ENCODE measurements around the gene MAGI3. TPM values are rescaled to one million over a fixed set of nuclear protein-coding genes. Genes with fewer than 3 reads are reported as not detected.

MAGI3 gene
- total and polyA plus RNA-seq, 11 donors, result 2.1 to 10.0 (median 8.1) TPM

DNA sequence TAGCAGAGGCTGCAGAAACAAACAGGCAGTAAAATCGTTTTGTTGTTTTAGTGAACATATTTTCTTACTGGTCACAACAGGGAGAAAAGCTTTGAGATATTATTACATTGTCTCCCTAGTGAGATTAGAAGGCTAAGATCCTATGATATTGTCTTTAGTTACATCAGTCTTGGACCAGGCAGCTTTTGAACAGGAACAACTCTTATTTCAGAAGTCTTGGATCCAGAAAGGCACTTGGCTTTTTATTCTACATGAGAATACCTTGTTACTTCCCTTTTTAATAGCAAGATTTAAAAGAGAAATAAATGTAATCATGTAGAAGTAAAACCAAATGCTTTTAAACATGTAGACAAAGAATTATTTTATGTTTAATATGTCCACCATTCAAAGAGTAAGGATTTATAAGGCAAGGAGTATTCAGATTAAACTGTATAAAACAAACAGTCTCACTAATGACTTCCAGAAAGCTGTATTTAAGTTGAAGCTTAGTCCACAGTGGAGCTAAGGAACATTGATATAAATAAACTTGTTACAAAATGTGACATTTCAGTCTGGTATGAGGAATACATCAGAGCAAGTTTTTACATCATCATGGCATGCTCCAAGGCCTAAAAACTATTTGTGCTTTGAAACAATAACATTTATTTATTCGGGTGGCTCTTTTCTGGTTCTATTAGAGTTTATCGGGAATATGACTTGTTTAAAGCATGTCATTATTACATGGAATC, 296.7 kb downstream of the MAGI3 start:
- TF ChIP-seq, protein P1, sequence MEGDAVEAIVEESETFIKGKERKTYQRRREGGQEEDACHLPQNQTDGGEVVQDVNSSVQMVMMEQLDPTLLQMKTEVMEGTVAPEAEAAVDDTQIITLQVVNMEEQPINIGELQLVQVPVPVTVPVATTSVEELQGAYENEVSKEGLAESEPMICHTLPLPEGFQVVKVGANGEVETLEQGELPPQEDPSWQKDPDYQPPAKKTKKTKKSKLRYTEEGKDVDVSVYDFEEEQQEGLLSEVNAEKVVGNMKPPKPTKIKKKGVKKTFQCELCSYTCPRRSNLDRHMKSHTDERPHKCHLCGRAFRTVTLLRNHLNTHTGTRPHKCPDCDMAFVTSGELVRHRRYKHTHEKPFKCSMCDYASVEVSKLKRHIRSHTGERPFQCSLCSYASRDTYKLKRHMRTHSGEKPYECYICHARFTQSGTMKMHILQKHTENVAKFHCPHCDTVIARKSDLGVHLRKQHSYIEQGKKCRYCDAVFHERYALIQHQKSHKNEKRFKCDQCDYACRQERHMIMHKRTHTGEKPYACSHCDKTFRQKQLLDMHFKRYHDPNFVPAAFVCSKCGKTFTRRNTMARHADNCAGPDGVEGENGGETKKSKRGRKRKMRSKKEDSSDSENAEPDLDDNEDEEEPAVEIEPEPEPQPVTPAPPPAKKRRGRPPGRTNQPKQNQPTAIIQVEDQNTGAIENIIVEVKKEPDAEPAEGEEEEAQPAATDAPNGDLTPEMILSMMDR (IDR thresholded peaks at IDR 0.05), result no peak
- TF ChIP-seq POLR2A (IDR thresholded peaks at IDR 0.05), result no peak
- no peak overlapping the region for H3K27ac ChIP-seq
- DNase-seq (no peak), ATAC-seq (no peak)
- WGBS, 4 donors, result 88 to 93% (median 91%) methylated on average over 3 of the region's 3 CpGs
- no peak overlapping the region for H3K4me3 ChIP-seq
- H3K4me1 ChIP-seq, result peaks cover 0 to 15% (median 5%) of the 10 kb centered on the region in 12 donors
- H3K27me3 ChIP-seq, result no peaks in the 10 kb centered on the region
- H3K9me3 ChIP-seq, result no peaks in the 10 kb centered on the region
- intact Hi-C loops (cut with DNase I), result no loop called here
- H3K36me3 ChIP-seq, result peaks cover 0 to 23% (median 3%) of the 10 kb centered on the region in 9 donors

DNA sequence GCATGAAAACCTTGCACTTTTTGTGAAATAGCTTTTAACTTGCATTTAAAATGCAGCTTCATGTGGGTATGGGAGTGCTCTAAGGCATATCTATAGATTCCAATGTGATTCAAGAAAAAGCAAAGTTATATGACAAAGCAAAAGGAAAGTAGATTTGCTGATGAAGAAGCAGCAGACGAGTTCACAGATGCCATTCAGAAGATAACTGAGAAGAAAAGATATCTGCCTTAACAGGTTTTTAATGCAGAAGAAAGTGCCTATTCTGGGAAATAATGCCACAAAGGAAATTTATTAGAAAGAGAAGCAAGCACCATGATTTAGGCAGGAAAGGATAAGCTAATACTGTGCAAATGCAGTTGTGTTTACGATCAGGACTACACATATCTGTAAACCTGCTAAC, 300.9 kb downstream of the MAGI3 start:
- Histone ChIP-seq H3K36me3 (peaks cover 0 to 22% (median 4%) of the 10 kb centered on the region in 9 donors), H3K27me3 (no peaks in the 10 kb centered on the region), H3K9me3 (peaks cover 0 to 26% (median 14%) of the 10 kb centered on the region in 12 donors), H3K27ac (no peak overlapping the region), H3K4me1 (no peaks in the 10 kb centered on the region), H3K4me3 (no peak overlapping the region)
- no peak for ATAC-seq
- intact Hi-C loops (cut with DNase I), result no loop called here
- TF ChIP-seq, protein P1 (IDR thresholded peaks at IDR 0.05), result no peak
- TF ChIP-seq POLR2A (IDR thresholded peaks at IDR 0.05), result no peak
- 87 to 94% (median 93%) methylated on average over 2 of the region's 2 CpGs for WGBS, 4 donors
- DNase-seq, result no peak

DNA sequence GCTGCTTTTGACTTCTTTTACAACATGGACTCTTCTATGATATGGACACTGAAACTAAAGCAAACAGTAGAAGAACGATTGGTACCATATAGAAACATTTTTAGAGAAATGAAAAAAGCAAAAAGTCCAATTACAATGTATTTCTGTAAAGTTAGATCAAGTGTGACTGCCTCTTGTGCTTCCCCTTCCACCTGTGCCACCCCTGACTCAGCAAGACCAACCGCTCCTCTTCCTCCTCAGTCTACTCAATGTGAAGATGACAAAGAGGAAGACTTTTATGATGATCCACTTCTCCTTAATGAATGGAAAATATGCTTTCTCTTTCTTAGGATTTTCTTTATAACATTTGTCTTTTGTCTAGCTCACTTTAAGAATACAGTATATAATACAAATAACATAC, 302.0 kb downstream of the MAGI3 start:
- DNase-seq (no peak), ATAC-seq (no peak)
- Histone ChIP-seq H3K27ac (no peak overlapping the region), H3K36me3 (peaks cover 0 to 31% (median 10%) of the 10 kb centered on the region in 9 donors), H3K4me3 (no peak overlapping the region), H3K27me3 (no peaks in the 10 kb centered on the region), H3K9me3 (peaks cover 0 to 27% (median 14%) of the 10 kb centered on the region in 12 donors), H3K4me1 (no peaks in the 10 kb centered on the region)
- intact Hi-C loops (cut with DNase I), result no loop called here
- TF ChIP-seq, protein P1 (IDR thresholded peaks at IDR 0.05), result no peak
- no peak for TF ChIP-seq POLR2A (IDR thresholded peaks at IDR 0.05)
- WGBS, 4 donors, result 88 to 97% (median 90%) methylated on average over 2 of the region's 2 CpGs

DNA sequence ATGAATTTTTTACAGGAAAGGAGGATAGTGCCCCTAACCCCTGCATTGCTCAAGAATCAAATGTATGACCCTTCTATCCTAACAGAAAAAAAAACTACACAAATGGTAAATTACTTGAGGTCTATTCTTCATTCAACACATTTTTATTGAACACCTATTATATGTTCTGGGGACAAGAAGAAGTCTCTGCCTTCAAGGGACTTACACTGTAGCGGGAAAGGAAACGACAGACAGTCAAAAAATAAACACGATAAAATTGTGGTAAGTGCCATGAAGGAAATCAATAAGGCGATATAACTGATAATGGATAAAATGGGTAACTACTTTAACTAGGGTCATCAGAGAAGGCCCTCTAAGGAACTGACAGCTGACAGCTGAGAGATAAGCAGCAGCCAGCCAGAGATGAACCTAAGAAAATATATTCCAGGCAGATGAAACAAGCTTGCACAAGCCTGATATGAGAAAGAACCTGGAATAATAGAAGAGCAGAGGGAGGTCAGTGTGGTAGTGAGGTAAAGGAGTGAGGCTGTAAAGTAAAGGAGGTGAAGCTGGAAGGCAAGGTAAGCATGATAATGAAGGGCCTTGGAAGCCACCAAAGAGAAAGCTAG, 302.6 kb downstream of the MAGI3 start:
- WGBS, 4 donors, result 94 to 97% (median 96%) methylated on average over 4 of the region's 4 CpGs
- intact Hi-C loops (cut with DNase I), result no loop called here
- no peak for TF ChIP-seq POLR2A (IDR thresholded peaks at IDR 0.05)
- TF ChIP-seq, protein P1 (IDR thresholded peaks at IDR 0.05), result no peak

More for the DNA sequence above, 302.6 kb downstream of the MAGI3 start:
- peaks cover 0 to 37% (median 13%) of the 10 kb centered on the region in 9 donors for H3K36me3 ChIP-seq
- no peak overlapping the region for H3K4me3 ChIP-seq
- H3K27me3 ChIP-seq, result no peaks in the 10 kb centered on the region
- DNase-seq, result no peak
- no peak overlapping the region for H3K27ac ChIP-seq
- peaks cover 0 to 27% (median 14%) of the 10 kb centered on the region in 12 donors for H3K9me3 ChIP-seq
- H3K4me1 ChIP-seq, result no peaks in the 10 kb centered on the region
- no peak for ATAC-seq
